Vagina (tissue), 2 donors: ENCODE data around the gene HDAC1. TPM values are rescaled to one million over a fixed set of nuclear protein-coding genes. Genes with fewer than 3 reads are reported as not detected.
"Not testable (repeated sequence)": the region's sequence is repeated elsewhere in the genome, so short reads cannot be mapped to it uniquely, and the experiment has no call there.

Experiments used
- DNase-seq, 2 donors: peaks; one replicate each; pipeline ENCODE4 v3.0.0-alpha.2; 2017; ENCODE audit errors: extremely low spot score in 2 of 2
- H3K27ac ChIP-seq: fragments of 200-600 bp; sonication (generic); one replicate; pipeline ENCODE4 v1.5.1; 2019
- H3K27me3 ChIP-seq: fragments of 200-600 bp; sonication (generic); one replicate; pipeline ENCODE4 v1.5.1; 2019
- H3K36me3 ChIP-seq, 2 donors: fragments of 200-600 bp; sonication (generic); one replicate each; pipeline ENCODE4 v1.5.1; 2017 to 2019
- H3K4me1 ChIP-seq: fragments of 200-600 bp; sonication (generic); one replicate; pipeline ENCODE4 v1.5.1; 2019
- H3K4me3 ChIP-seq, 2 donors: fragments of 200-600 bp; sonication (generic); 1 replicate in 1 of 2; 2 replicates in 1 of 2; pipeline ENCODE4 v1.5.1; 2016 to 2019
- H3K9me3 ChIP-seq: fragments of 200-600 bp; sonication (generic); one replicate; pipeline ENCODE4 v1.5.1; 2019
- POLR2A ChIP-seq, 2 donors: fragments of 450-650 bp; IDR thresholded peaks; one replicate each; pipeline ENCODE4 v1.6.1; 2017; ENCODE audit warnings: antibody characterized with exemption in 2 of 2, mild to moderate bottlenecking in 2 of 2, moderate library complexity in 2 of 2
- POLR2AphosphoS5 ChIP-seq, 2 donors: sonication (generic); formaldehyde crosslinking; IDR thresholded peaks; one replicate each; pipeline ENCODE4 v1.9.0; 2017; ENCODE audit warnings: antibody characterized with exemption in 2 of 2, mild to moderate bottlenecking in 2 of 2, low read depth in 1 of 2; ENCODE audit not compliant: insufficient read depth in 1 of 2
- intact Hi-C: fragments of 100-400 bp; cut with DNase I; formaldehyde crosslinking; loops from one replicate; pipeline ENCODE4 v1.15.1; 2023
- total RNA-seq: library from RNA; depleted of rRNA; stranded (reverse); fragments of >200 nt; gene quantifications from one replicate; pipeline ENCODE4 v1.2.3, GENCODE V29; 2016
- TF ChIP-seq, protein P1 (sequence below), 3 experiments: fragments of 450-650 bp in 2 of 3; fragments of 200-600 bp in 1 of 3; sonication (generic) in 1 of 3; IDR thresholded peaks; one replicate each; pipeline ENCODE4 v1.5.1; 2017 to 2019; ENCODE audit warnings: antibody characterized with exemption in 3 of 3, mild to moderate bottlenecking in 2 of 3, moderate library complexity in 2 of 3

Gene HDAC1
- total RNA-seq, 1 donor from 2014 or later = 65.6 TPM

DNA sequence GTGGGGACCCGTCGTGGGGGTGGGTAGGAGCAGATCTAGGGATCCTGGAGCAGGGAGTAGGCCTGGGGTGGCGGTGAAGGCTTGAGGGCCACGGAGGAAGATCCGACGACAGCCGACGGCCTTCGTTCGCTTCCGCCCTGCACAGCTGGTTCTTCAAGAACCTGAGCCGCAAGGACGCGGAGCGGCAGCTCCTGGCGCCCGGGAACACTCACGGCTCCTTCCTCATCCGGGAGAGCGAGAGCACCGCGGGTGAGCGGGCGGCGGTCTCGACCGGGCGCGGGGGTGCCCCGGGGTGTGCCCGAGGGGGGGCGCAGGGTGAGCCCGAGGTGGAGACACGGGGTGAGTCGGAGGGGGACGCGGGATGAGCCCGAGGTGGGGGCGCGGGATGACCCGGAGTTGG, 16.5 kb upstream of the HDAC1 start:
- Histone ChIP-seq H3K27me3 (no peaks in the 10 kb centered on the region), H3K4me1 (no peaks in the 10 kb centered on the region), H3K36me3 (no peaks in the 10 kb centered on the region), H3K4me3 (no peak overlapping the region), H3K27ac (no peak overlapping the region), H3K9me3 (no peaks in the 10 kb centered on the region)
- TF ChIP-seq, protein P1, sequence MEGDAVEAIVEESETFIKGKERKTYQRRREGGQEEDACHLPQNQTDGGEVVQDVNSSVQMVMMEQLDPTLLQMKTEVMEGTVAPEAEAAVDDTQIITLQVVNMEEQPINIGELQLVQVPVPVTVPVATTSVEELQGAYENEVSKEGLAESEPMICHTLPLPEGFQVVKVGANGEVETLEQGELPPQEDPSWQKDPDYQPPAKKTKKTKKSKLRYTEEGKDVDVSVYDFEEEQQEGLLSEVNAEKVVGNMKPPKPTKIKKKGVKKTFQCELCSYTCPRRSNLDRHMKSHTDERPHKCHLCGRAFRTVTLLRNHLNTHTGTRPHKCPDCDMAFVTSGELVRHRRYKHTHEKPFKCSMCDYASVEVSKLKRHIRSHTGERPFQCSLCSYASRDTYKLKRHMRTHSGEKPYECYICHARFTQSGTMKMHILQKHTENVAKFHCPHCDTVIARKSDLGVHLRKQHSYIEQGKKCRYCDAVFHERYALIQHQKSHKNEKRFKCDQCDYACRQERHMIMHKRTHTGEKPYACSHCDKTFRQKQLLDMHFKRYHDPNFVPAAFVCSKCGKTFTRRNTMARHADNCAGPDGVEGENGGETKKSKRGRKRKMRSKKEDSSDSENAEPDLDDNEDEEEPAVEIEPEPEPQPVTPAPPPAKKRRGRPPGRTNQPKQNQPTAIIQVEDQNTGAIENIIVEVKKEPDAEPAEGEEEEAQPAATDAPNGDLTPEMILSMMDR (IDR thresholded peaks at IDR 0.05) = no peak
- no peak for TF ChIP-seq POLR2A (IDR thresholded peaks at IDR 0.05)
- TF ChIP-seq POLR2AphosphoS5 (IDR thresholded peaks at IDR 0.05; ENCODE audit: insufficient read depth in 1 of 2, low read depth in 1 of 2) = no peak
- intact Hi-C loops = no loop called here
- no peak for DNase-seq

- no peaks in the 10 kb centered on the region for H3K36me3 ChIP-seq
- H3K27ac ChIP-seq = no peak overlapping the region
- intact Hi-C loops = no loop called here
- H3K4me3 ChIP-seq = no peak overlapping the region
- H3K27me3 ChIP-seq = no peaks in the 10 kb centered on the region
- DNase-seq = no peak
- H3K4me1 ChIP-seq = no peaks in the 10 kb centered on the region
- TF ChIP-seq POLR2AphosphoS5 (IDR thresholded peaks at IDR 0.05; ENCODE audit: insufficient read depth in 1 of 2, low read depth in 1 of 2) (no peak), POLR2A (IDR thresholded peaks at IDR 0.05) (no peak)
- TF ChIP-seq, protein P1 (IDR thresholded peaks at IDR 0.05) = no peak
- no peaks in the 10 kb centered on the region for H3K9me3 ChIP-seq
Measured at GRCh38 chr1:32276032-32276782, 15.7 kb upstream of the HDAC1 start.

DNA sequence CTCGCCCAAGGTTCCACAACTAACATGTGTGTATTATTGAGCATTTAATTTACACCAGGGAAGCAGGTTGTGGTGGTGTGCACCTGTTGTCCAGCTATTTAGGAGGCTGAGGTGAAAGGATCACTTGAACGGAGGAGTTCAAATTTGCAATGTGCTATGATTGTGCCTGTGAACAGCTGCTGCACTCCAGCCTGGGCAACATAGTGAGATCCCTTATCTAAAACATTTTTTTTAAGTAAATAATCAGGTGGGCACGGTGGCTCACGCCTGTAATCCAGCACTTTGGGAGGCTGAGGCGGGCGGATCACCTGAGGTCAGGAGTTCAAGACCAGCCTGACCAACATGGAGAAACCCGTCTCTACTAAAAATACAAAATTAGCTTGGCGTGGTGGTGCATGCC, 7.1 kb upstream of the HDAC1 start:
- intact Hi-C loops, DNase-seq, H3K27me3 ChIP-seq, H3K4me3 ChIP-seq, H3K9me3 ChIP-seq, H3K4me1 ChIP-seq, H3K27ac ChIP-seq, H3K36me3 ChIP-seq: not testable (repeated sequence)

DNA sequence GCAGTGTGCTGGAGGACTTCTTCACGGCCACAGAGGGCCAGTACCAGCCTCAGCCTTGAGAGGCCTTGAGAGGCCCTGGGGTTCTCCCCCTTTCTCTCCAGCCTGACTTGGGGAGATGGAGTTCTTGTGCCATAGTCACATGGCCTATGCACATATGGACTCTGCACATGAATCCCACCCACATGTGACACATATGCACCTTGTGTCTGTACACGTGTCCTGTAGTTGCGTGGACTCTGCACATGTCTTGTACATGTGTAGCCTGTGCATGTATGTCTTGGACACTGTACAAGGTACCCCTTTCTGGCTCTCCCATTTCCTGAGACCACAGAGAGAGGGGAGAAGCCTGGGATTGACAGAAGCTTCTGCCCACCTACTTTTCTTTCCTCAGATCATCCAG, 6.2 kb upstream of the HDAC1 start:
- no peaks in the 10 kb centered on the region for H3K27me3 ChIP-seq
- TF ChIP-seq, protein P1 (IDR thresholded peaks at IDR 0.05) = no peak
- intact Hi-C loops = no loop called here

DNA sequence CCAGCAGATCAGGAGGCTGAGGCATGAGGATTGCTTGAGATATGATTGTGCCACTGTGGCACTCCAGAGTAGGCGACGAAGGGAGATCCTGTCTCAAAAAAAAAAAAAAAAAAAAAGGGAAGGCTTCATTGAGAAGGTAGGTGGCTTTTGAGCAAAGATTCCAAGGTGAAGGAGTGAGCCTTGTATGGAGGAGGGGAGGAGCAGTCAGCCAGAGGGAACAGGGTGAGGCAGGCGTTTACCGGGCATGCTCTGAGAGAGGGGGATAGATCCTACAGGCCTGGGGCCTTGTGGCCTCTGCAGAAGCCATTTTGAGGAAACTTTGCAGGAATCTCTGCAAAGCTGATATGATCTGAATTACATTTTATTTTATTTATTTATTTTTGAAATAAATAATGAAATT, 5.1 kb upstream of the HDAC1 start:
- Histone ChIP-seq H3K4me3 (no peak overlapping the region), H3K27ac (no peak overlapping the region), H3K9me3 (no peaks in the 10 kb centered on the region), H3K27me3 (no peaks in the 10 kb centered on the region), H3K4me1 (peaks cover 13% of the 10 kb centered on the region), H3K36me3 (no peaks in the 10 kb centered on the region)
- DNase-seq = no peak
- intact Hi-C loops = no loop called here
- TF ChIP-seq POLR2AphosphoS5 (IDR thresholded peaks at IDR 0.05; ENCODE audit: insufficient read depth in 1 of 2, low read depth in 1 of 2) = no peak
- TF ChIP-seq POLR2A (IDR thresholded peaks at IDR 0.05) = no peak
- TF ChIP-seq, protein P1 (IDR thresholded peaks at IDR 0.05) = no peak

More for the DNA sequence above, 6.2 kb upstream of the HDAC1 start:
- H3K9me3 ChIP-seq = no peaks in the 10 kb centered on the region
- H3K4me1 ChIP-seq = peaks cover 7% of the 10 kb centered on the region
- no peak overlapping the region for H3K4me3 ChIP-seq
- DNase-seq = no peak
- no peak overlapping the region for H3K27ac ChIP-seq
- H3K36me3 ChIP-seq = no peaks in the 10 kb centered on the region
